Measurements from ENCODE around the gene CYP39A1. TPM values are rescaled to one million over a fixed set of nuclear protein-coding genes. Genes with fewer than 3 reads are reported as not detected.

Gene CYP39A1
- total RNA-seq, 5 donors from 2014 or later (not counting 1 experiment from before 2014, with no cell fraction given), result not detected

- Histone ChIP-seq H3K4me1 (ENCODE audit: control insufficient read depth in 1 of 2, extremely low read depth in 1 of 2, insufficient read depth in 2 of 2, low read length in 2 of 2) (no peaks in the 10 kb centered on the region), H3K27me3 (replicated peaks in 1 of 2; ENCODE audit: control insufficient read depth in 2 of 2, extremely low read depth in 1 of 2, insufficient read depth in 2 of 2, low read length in 1 of 2) (no peaks in the 10 kb centered on the region), H3K4me3 (ENCODE audit: control insufficient read depth in 1 of 2, extremely low read depth in 1 of 2, low read length in 1 of 2) (no peak overlapping the region), H3K27ac (ENCODE audit: low read length) (no peak overlapping the region), H3K9me3 (no peaks in the 10 kb centered on the region), H3K36me3 (ENCODE audit: control insufficient read depth in 2 of 2, extremely low read depth in 1 of 2, insufficient read depth in 1 of 2, low read length in 1 of 2) (no peaks in the 10 kb centered on the region)
- Mint-ChIP-seq H3K4me3 (no peak overlapping the region), H3K4me1 (no peaks in the 10 kb centered on the region), H3K27ac (no peak overlapping the region), H3K9me3 (no peaks in the 10 kb centered on the region), H3K27me3 (peaks cover 6 to 32% of the 10 kb centered on the region in 2 donors), H3K36me3 (no peaks in the 10 kb centered on the region)
- ChIA-PET CTCF (no interaction called here), POLR2A (no interaction called here)
- DNase-seq, result no peak
- ATAC-seq (replicated peaks in 1 of 4), result no peak
These were observed 135.4 kb downstream of the CYP39A1 start for GRCh38 chr6:46517202-46517601.

DNA sequence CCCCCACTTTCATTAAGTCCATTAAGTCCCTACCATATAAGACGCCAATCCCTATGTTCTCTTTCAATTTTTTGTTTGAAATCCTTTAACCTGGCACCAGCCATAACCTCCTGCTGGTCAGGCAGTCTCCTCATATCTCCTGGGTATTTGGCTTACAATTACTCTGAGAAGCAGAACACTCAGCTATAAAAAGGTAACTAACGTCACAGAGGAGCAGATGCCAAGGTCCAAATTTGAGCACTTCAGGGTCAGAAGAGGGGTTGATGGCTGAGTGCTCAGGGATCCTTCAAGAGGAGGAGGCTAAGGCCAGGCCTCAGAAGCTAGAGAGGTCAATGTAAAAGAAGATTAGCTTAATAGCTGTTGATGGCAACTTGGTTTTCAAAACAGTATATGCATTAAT is 139.1 kb downstream of the CYP39A1 start:
- no peaks in the 10 kb centered on the region for H3K36me3 Mint-ChIP-seq
- no peaks in the 10 kb centered on the region for H3K9me3 ChIP-seq
- POLR2A ChIA-PET, result no interaction called here
- no peaks in the 10 kb centered on the region for H3K4me1 Mint-ChIP-seq
- H3K27me3 Mint-ChIP-seq, result peaks cover 6 to 19% of the 10 kb centered on the region in 2 donors
- H3K4me1 ChIP-seq (ENCODE audit: control insufficient read depth in 1 of 2, extremely low read depth in 1 of 2, insufficient read depth in 2 of 2, low read length in 2 of 2), result no peaks in the 10 kb centered on the region
- no peaks in the 10 kb centered on the region for H3K27me3 ChIP-seq (replicated peaks in 1 of 2; ENCODE audit: control insufficient read depth in 2 of 2, extremely low read depth in 1 of 2, insufficient read depth in 2 of 2, low read length in 1 of 2)
- CTCF ChIA-PET, result interaction anchor here in 1 of 2 donors (0.7 kb wide), 1 partner anchor 1049 kb away, joined by 4 read pairs; no protein-coding TSS in a partner anchor
- no peak overlapping the region for H3K27ac ChIP-seq (ENCODE audit: low read length)
- H3K36me3 ChIP-seq (ENCODE audit: control insufficient read depth in 2 of 2, extremely low read depth in 1 of 2, insufficient read depth in 1 of 2, low read length in 1 of 2), result no peaks in the 10 kb centered on the region
- DNase-seq (no peak), ATAC-seq (replicated peaks in 1 of 4) (no peak)
- 86% methylated on average over 1 of the region's 2 CpGs for WGBS (ENCODE audit: insufficient coverage)
- no peak overlapping the region for H3K27ac Mint-ChIP-seq
- no peak overlapping the region for H3K4me3 Mint-ChIP-seq
- no peak overlapping the region for H3K4me3 ChIP-seq (ENCODE audit: control insufficient read depth in 1 of 2, extremely low read depth in 1 of 2, low read length in 1 of 2)
- no peaks in the 10 kb centered on the region for H3K9me3 Mint-ChIP-seq

- CTCF ChIA-PET, result no interaction called here
- peaks cover 5 to 13% of the 10 kb centered on the region in 2 donors for H3K27me3 Mint-ChIP-seq
- Histone ChIP-seq H3K9me3 (no peaks in the 10 kb centered on the region), H3K27me3 (replicated peaks in 1 of 2; ENCODE audit: control insufficient read depth in 2 of 2, extremely low read depth in 1 of 2, insufficient read depth in 2 of 2, low read length in 1 of 2) (no peaks in the 10 kb centered on the region), H3K4me1 (ENCODE audit: control insufficient read depth in 1 of 2, extremely low read depth in 1 of 2, insufficient read depth in 2 of 2, low read length in 2 of 2) (no peaks in the 10 kb centered on the region), H3K4me3 (ENCODE audit: control insufficient read depth in 1 of 2, extremely low read depth in 1 of 2, low read length in 1 of 2) (no peak overlapping the region), H3K36me3 (ENCODE audit: control insufficient read depth in 2 of 2, extremely low read depth in 1 of 2, insufficient read depth in 1 of 2, low read length in 1 of 2) (no peaks in the 10 kb centered on the region), H3K27ac (ENCODE audit: low read length) (no peak overlapping the region)
- no peaks in the 10 kb centered on the region for H3K4me1 Mint-ChIP-seq
- no peaks in the 10 kb centered on the region for H3K9me3 Mint-ChIP-seq
- 65% methylated on average over 4 of the region's 7 CpGs for WGBS (ENCODE audit: insufficient coverage)
- POLR2A ChIA-PET, result no interaction called here
- H3K36me3 Mint-ChIP-seq, result no peaks in the 10 kb centered on the region
- H3K4me3 Mint-ChIP-seq, result no peak overlapping the region
- DNase-seq (no peak), ATAC-seq (replicated peaks in 1 of 4) (no peak)
- no peak overlapping the region for H3K27ac Mint-ChIP-seq
These were observed 141.3 kb downstream of the CYP39A1 start for GRCh38 chr6:46511320-46511719.

DNA sequence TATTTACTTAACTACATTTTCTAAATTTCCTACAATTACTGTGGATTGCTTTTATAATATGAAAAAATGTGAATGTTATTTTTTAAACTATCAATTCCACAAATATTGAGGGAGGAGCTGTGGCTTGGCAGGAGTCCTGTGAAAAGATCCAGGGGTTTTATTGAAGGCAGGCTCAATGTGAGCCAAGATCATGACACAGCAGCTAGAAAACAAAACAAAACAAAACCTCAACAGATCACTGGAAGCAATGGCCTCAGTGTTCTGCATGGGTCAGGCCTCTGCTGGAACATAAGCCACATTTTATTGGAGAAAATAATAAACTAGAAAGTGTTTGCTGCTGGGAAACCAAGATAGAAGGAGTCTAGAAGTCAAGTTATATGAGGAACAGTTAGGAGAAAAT is 142.0 kb downstream of the CYP39A1 start:
- no peak overlapping the region for H3K27ac Mint-ChIP-seq
- DNase-seq (no peak), ATAC-seq (replicated peaks in 1 of 4) (no peak)
- no peaks in the 10 kb centered on the region for H3K36me3 Mint-ChIP-seq
- Histone ChIP-seq H3K36me3 (ENCODE audit: control insufficient read depth in 2 of 2, extremely low read depth in 1 of 2, insufficient read depth in 1 of 2, low read length in 1 of 2) (no peaks in the 10 kb centered on the region), H3K27me3 (replicated peaks in 1 of 2; ENCODE audit: control insufficient read depth in 2 of 2, extremely low read depth in 1 of 2, insufficient read depth in 2 of 2, low read length in 1 of 2) (no peaks in the 10 kb centered on the region), H3K4me1 (ENCODE audit: control insufficient read depth in 1 of 2, extremely low read depth in 1 of 2, insufficient read depth in 2 of 2, low read length in 2 of 2) (no peaks in the 10 kb centered on the region), H3K9me3 (no peaks in the 10 kb centered on the region), H3K27ac (ENCODE audit: low read length) (no peak overlapping the region), H3K4me3 (ENCODE audit: control insufficient read depth in 1 of 2, extremely low read depth in 1 of 2, low read length in 1 of 2) (no peak overlapping the region)
- H3K4me3 Mint-ChIP-seq, result no peak overlapping the region
- H3K27me3 Mint-ChIP-seq, result peaks cover 2 to 13% of the 10 kb centered on the region in 2 donors
- ChIA-PET POLR2A (no interaction called here), CTCF (no interaction called here)
- no peaks in the 10 kb centered on the region for H3K4me1 Mint-ChIP-seq
- H3K9me3 Mint-ChIP-seq, result no peaks in the 10 kb centered on the region

DNA sequence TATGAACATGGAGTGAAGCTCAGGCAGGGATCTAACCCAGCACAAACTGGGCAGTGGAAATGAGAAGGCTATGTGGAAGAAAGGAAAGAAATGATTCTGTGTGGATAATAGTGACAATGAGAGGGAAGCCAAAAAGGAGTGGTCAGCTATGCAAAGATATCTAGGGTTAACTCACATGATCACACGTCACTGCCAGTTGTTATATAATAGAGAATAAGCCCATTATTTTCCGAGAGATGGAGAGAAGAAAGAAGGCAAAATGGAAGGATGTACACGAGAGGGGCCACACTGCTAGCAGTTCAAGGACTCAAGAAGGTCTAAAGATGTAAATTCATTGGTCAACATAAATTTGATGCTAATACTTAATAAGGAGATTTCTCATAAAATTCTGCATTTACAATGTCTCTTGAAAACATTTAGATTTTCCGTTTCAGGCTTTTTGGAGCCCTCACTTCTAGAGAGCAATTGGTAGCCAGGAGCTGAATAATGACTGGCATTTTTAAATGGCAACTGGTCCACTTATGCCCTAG is 142.6 kb downstream of the CYP39A1 start:
- Mint-ChIP-seq H3K36me3 (no peaks in the 10 kb centered on the region), H3K4me3 (no peak overlapping the region), H3K9me3 (no peaks in the 10 kb centered on the region), H3K4me1 (no peaks in the 10 kb centered on the region), H3K27ac (no peak overlapping the region), H3K27me3 (peaks cover 6 to 8% of the 10 kb centered on the region in 2 donors)
- no peak for DNase-seq
- no peak overlapping the region for H3K27ac ChIP-seq (ENCODE audit: low read length)
- ChIA-PET POLR2A (no interaction called here), CTCF (no interaction called here)
- no peak overlapping the region for H3K4me3 ChIP-seq (ENCODE audit: control insufficient read depth in 1 of 2, extremely low read depth in 1 of 2, low read length in 1 of 2)
- no peak for ATAC-seq (replicated peaks in 1 of 4)
- WGBS (ENCODE audit: insufficient coverage), result 50% methylated on average over 1 of the region's 4 CpGs
- no peaks in the 10 kb centered on the region for H3K9me3 ChIP-seq
- no peaks in the 10 kb centered on the region for H3K4me1 ChIP-seq (ENCODE audit: control insufficient read depth in 1 of 2, extremely low read depth in 1 of 2, insufficient read depth in 2 of 2, low read length in 2 of 2)
- no peaks in the 10 kb centered on the region for H3K36me3 ChIP-seq (ENCODE audit: control insufficient read depth in 2 of 2, extremely low read depth in 1 of 2, insufficient read depth in 1 of 2, low read length in 1 of 2)
- no peaks in the 10 kb centered on the region for H3K27me3 ChIP-seq (replicated peaks in 1 of 2; ENCODE audit: control insufficient read depth in 2 of 2, extremely low read depth in 1 of 2, insufficient read depth in 2 of 2, low read length in 1 of 2)

- H3K36me3 Mint-ChIP-seq, result no peaks in the 10 kb centered on the region
- CTCF ChIA-PET, result no interaction called here
These were observed 143.6 kb downstream of the CYP39A1 start for GRCh38 chr6:46509063-46509462.

GRCh38 chr6:46507426-46507825 is 145.2 kb downstream of the CYP39A1 start:
- ChIA-PET POLR2A (no interaction called here), CTCF (no interaction called here)
- Mint-ChIP-seq H3K4me3 (no peak overlapping the region), H3K27ac (no peak overlapping the region), H3K9me3 (no peaks in the 10 kb centered on the region), H3K36me3 (no peaks in the 10 kb centered on the region), H3K4me1 (no peaks in the 10 kb centered on the region), H3K27me3 (peaks cover 4 to 8% of the 10 kb centered on the region in 2 donors)
- no peak overlapping the region for H3K4me3 ChIP-seq (ENCODE audit: control insufficient read depth in 1 of 2, extremely low read depth in 1 of 2, low read length in 1 of 2)
- H3K36me3 ChIP-seq (ENCODE audit: control insufficient read depth in 2 of 2, extremely low read depth in 1 of 2, insufficient read depth in 1 of 2, low read length in 1 of 2), result no peaks in the 10 kb centered on the region
- H3K9me3 ChIP-seq, result no peaks in the 10 kb centered on the region
- DNase-seq (no peak), ATAC-seq (replicated peaks in 1 of 4) (no peak)
- no peak overlapping the region for H3K27ac ChIP-seq (ENCODE audit: low read length)
- no peaks in the 10 kb centered on the region for H3K4me1 ChIP-seq (ENCODE audit: control insufficient read depth in 1 of 2, extremely low read depth in 1 of 2, insufficient read depth in 2 of 2, low read length in 2 of 2)
- H3K27me3 ChIP-seq (replicated peaks in 1 of 2; ENCODE audit: control insufficient read depth in 2 of 2, extremely low read depth in 1 of 2, insufficient read depth in 2 of 2, low read length in 1 of 2), result peaks cover 0 to 2% of the 10 kb centered on the region in 2 experiments

More at GRCh38 chr6:46509063-46509462, 143.6 kb downstream of the CYP39A1 start:
- DNase-seq, result no peak
- Mint-ChIP-seq H3K9me3 (no peaks in the 10 kb centered on the region), H3K27me3 (peaks cover 6 to 8% of the 10 kb centered on the region in 2 donors), H3K4me1 (no peaks in the 10 kb centered on the region), H3K4me3 (no peak overlapping the region), H3K27ac (no peak overlapping the region)
- Histone ChIP-seq H3K27ac (ENCODE audit: low read length) (no peak overlapping the region), H3K27me3 (replicated peaks in 1 of 2; ENCODE audit: control insufficient read depth in 2 of 2, extremely low read depth in 1 of 2, insufficient read depth in 2 of 2, low read length in 1 of 2) (no peaks in the 10 kb centered on the region), H3K36me3 (ENCODE audit: control insufficient read depth in 2 of 2, extremely low read depth in 1 of 2, insufficient read depth in 1 of 2, low read length in 1 of 2) (no peaks in the 10 kb centered on the region), H3K4me3 (ENCODE audit: control insufficient read depth in 1 of 2, extremely low read depth in 1 of 2, low read length in 1 of 2) (no peak overlapping the region), H3K9me3 (no peaks in the 10 kb centered on the region), H3K4me1 (ENCODE audit: control insufficient read depth in 1 of 2, extremely low read depth in 1 of 2, insufficient read depth in 2 of 2, low read length in 2 of 2) (no peaks in the 10 kb centered on the region)
- no CpG with 5 or more reads among the region's 4 CpGs for WGBS (ENCODE audit: insufficient coverage)
- ATAC-seq (replicated peaks in 1 of 4), result no peak
- POLR2A ChIA-PET, result no interaction called here

Measured in T-cell (primary cell).